HS-27A (cell line): ENCODE measurements around the gene EFNA4.

ENCODE experiments used
- DNase-seq: peaks from one replicate; pipeline ENCODE4 v3.0.0-alpha.2; 2012; ENCODE audit warnings: low read depth, missing footprints

The EFNA4 gene

DNA sequence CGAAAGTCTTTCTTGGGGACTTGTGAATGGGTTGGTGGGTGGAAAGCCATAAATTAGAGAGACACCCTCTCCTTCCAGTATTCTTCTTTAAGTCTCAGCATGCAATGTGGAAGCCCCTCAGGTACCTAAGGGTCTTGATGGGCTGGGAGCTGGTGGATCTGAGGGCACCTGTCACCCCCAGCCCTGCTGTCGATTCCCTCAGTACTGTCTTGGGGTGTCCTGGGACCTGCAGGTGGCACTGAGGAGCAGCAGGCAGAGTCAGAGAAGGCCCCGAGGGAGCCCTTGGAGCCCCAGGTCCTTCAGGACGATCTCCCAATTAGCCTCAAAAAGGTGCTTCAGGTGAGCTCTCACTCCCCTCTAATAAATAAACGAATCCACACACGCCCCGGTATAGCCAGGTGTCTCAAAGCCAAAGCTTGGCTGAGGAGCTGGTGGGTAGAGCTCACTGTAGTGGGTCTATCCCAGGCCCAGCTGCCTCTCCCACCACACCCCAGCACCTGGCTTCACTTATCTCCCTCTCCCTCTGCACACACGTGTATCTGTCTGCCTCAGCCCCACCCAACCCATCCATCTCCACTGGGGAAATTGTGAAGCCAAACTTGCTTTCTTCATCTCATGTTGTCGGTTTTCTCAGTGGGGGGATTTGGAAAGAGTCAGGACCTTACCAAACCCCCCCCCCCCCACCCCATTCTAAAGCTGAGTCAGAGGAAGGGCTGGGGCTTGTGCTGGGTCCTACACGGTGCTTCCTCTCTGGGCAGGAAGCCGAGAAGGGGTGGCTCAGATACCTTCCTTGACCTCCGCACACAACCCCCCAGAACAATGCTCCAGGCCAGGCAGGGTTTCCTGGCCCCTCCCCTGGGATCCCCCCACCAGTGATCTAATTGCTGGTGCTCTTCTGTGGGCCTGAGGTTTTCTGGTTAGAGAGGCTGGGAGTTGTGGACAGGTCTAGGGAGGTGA is 10.8 kb upstream of the EFNA4 start:
- no peak for DNase-seq

- DNase-seq = no peak
These were observed 9.9 kb upstream of the EFNA4 start for GRCh38 chr1:155053531-155054105.

GRCh38 chr1:155057104-155057503 is 6.4 kb upstream of the EFNA4 start:
- DNase-seq = no peak

GRCh38 chr1:155057788-155058211 is 5.7 kb upstream of the EFNA4 start:
- DNase-seq = no peak

DNA sequence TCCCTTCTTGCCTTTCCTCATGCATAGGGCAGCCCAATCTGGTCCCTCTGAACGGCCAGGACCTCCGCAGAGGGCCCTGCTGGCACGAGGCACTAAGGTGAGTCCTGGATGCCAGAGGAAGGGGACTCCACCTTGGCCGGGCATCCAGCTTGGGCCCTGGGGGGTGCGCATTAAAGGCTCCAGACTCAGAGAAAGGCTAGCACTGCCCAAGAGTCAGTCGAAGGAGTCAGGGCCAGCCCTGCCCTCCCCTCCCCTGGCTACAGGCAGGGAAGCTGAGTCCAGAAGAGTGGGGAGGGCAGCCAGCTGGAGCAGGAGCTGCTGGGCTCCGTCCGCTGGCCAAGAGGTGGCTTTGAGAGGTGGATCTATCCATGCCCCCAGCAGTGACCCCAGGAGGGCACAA is 2.8 kb upstream of the EFNA4 start:
- no peak for DNase-seq

DNA sequence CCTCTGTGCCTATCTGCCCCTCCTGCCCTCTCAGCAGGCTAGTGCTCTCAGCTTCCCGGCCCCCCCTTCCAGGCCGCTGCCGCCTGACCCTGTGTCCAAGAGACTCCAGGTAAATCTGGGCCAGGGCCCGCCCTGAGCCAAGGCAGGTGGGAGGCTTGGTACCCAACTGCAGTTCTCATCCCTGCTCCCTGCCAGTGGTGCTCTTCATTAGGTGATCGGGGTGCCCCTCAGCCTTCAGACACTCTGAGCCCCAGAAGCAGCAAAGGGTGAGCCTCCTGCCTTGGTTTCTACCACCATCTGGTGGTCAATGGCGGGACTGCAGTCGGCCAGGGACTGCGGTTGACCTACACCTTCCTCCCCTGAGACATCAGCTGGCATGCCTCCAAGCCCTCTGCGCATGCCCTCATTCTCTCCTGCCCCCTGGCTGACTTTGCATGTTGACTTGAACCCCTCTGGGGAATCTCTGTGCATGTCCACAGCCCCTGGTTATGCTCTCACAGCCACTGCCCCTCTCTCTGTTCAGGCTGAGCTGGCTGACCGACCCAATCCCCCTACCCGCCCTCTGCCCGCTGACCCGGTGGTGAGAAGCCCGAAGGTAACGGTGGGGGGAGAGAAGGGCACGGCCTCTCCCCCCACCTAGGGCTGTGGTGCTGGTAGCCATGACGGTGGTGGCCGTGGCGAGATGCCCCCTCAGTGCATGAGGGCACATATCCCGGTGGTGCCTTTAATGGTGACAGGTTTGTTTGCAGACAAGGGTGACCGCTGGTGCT is 2.0 kb upstream of the EFNA4 start:
- no peak for DNase-seq

- DNase-seq = no peak
These were observed 1.3 kb upstream of the EFNA4 start for GRCh38 chr1:155062151-155062686.

DNA sequence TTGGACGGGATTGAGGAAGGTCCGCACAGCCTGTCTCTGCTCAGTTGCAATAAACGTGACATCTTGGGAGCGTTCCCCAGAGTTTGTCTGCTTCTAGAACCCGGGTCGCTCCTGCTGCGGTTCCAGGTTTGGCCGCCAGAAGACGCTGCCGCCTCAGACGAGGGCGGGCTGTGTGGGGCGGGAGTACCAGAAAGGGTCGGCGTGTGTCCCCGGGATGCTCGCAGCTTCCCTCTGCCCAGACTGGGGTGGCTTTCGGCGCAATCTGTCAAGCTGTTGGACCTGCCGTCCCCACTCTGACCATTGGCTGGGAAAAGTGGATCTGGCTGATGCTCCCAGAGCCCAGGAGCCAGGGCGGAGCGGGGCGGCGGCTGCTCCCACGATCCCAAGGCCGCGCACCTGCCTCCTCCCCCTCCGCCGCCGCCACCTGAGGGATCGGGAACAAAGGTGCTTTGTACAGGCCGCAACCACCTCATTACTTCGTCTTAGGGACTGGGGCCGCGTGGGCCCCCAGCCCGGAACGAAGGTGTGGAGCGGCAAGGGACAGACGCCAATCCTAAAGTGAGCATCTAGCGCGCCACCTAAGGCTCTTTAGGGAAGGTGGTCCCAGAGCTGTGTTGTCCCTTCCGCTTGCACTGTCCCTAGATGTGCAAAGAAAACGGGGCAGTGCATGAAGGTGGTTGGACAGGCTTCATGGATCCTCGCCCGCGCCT is 683 bp upstream of the EFNA4 start:
- no peak for DNase-seq

GRCh38 chr1:155064111-155064831 is 731 bp downstream of the EFNA4 start:
- no peak for DNase-seq

GRCh38 chr1:155064832-155065429 is 1.4 kb downstream of the EFNA4 start:
- DNase-seq = no peak

DNA sequence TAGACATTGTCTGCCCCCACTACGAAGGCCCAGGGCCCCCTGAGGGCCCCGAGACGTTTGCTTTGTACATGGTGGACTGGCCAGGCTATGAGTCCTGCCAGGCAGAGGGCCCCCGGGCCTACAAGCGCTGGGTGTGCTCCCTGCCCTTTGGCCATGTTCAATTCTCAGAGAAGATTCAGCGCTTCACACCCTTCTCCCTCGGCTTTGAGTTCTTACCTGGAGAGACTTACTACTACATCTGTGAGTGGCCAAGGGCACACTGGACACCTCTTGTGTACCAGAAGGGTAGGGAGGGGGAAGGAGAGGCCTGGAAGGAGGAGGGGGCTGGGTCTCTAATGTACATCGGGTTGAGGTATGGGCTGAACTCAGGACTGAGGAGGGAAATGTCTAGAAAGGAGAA is 3.2 kb downstream of the EFNA4 start:
- no peak for DNase-seq

GRCh38 chr1:155068599-155068998 is 5.1 kb downstream of the EFNA4 start:
- no peak for DNase-seq

GRCh38 chr1:155069551-155070157 is 6.1 kb downstream of the EFNA4 start:
- DNase-seq = no peak

- no peak for DNase-seq
These were observed 6.7 kb downstream of the EFNA4 start for GRCh38 chr1:155070158-155070621.

- no peak for DNase-seq
These were observed 7.4 kb downstream of the EFNA4 start for GRCh38 chr1:155070721-155071569.

- DNase-seq = no peak
These were observed 8.2 kb downstream of the EFNA4 start for GRCh38 chr1:155071701-155072100.

DNA sequence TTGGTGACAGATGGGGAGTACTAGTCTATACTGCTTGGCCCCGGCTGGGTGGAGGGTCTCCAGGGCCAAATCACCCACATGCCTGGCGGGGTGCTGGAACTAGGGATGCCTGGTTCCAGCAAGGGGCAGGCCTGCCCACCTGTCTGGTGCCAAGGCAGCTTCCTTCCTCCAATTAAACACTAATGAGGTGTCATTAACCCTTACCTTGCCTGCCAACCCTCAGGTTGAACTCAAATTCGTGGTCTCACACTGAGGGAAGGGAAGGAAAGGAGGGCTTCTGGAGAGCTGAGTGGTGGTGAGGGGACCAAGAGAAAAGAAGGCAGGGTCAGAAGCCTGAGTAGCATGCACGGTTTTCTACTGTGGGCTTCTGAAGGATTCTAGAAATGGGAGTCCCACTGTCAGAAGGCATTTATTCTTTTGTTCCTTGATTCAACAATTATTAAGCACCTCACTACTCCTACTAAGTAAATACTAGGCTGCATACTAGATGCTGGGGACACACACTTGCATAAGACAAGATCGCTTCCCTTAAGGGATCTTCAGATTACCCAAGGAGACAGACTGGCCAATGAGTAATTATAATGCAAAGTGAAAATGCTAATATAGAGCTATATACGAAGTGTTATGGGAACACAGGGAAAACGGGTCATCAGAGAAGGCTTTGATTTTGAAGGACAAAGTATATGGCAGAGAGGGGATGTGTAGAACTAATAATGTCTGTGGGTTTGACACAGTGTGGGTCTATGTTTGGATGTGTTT is 9.2 kb downstream of the EFNA4 start:
- no peak for DNase-seq
